Stimulated activated CD4-positive, alpha-beta T cell treated with anti-CD3 and anti-CD28 coated beads, Interleukin-1b, Interleukin-23, amount 100 ng/mL, for 24 hours (primary cell): ENCODE data around the gene ARNT2.
A peak's percentile ranks its signal among the peaks of the same experiment; 100 is the strongest.

Experiments
- DNase-seq, 4 experiments: peaks; one replicate each; pipeline ENCODE4 v3.0.0-alpha.2; 2020; ENCODE audit warnings: low read depth in 4 of 4, low spot score in 1 of 4

Gene ARNT2

GRCh38 chr15:80441041-80441440, 36.9 kb downstream of the ARNT2 start:
- DNase-seq, result no peak

GRCh38 chr15:80441714-80442113, 37.5 kb downstream of the ARNT2 start:
- no peak for DNase-seq

GRCh38 chr15:80442728-80443403, 38.7 kb downstream of the ARNT2 start:
- no peak for DNase-seq

- no peak for DNase-seq
Measured at GRCh38 chr15:80444680-80445251, 40.6 kb downstream of the ARNT2 start.

GRCh38 chr15:80445300-80446041, 41.3 kb downstream of the ARNT2 start:
- DNase-seq, result no peak

- DNase-seq, result no peak
Measured at GRCh38 chr15:80447077-80447476, 42.9 kb downstream of the ARNT2 start.

GRCh38 chr15:80449825-80450224, 45.6 kb downstream of the ARNT2 start:
- no peak for DNase-seq

GRCh38 chr15:80450811-80451321, 46.7 kb downstream of the ARNT2 start:
- no peak for DNase-seq

GRCh38 chr15:80452166-80452565, 48.0 kb downstream of the ARNT2 start:
- no peak for DNase-seq

- DNase-seq, result no peak
Measured at GRCh38 chr15:80455051-80455648, 51.0 kb downstream of the ARNT2 start.

- peak; percentile 13 to 33 (median 26) for DNase-seq
Measured at GRCh38 chr15:80455668-80456442, 51.7 kb downstream of the ARNT2 start.

- DNase-seq, result no peak
Measured at GRCh38 chr15:80456517-80457492, 52.6 kb downstream of the ARNT2 start.

GRCh38 chr15:80457896-80458295, 53.7 kb downstream of the ARNT2 start:
- no peak for DNase-seq

GRCh38 chr15:80458580-80458979, 54.4 kb downstream of the ARNT2 start:
- DNase-seq, result no peak

- no peak for DNase-seq
Measured at GRCh38 chr15:80459380-80459779, 55.2 kb downstream of the ARNT2 start.

- no peak for DNase-seq
Measured at GRCh38 chr15:80459818-80460217, 55.6 kb downstream of the ARNT2 start.

GRCh38 chr15:80461356-80462095, 57.3 kb downstream of the ARNT2 start:
- no peak for DNase-seq

GRCh38 chr15:80462111-80462510, 57.9 kb downstream of the ARNT2 start:
- no peak for DNase-seq

- DNase-seq, result no peak
Measured at GRCh38 chr15:80462836-80463512, 58.8 kb downstream of the ARNT2 start.
